ENCODE data around the gene HDLBP.

HDLBP gene

GRCh38 chr2:241248897-241249296 is 66.6 kb downstream of the HDLBP start:
- DNase-seq = no peak

GRCh38 chr2:241248289-241248688 is 67.2 kb downstream of the HDLBP start:
- no peak for DNase-seq

- DNase-seq = no peak
Measured at GRCh38 chr2:241244368-241244767, 71.1 kb downstream of the HDLBP start.

GRCh38 chr2:241242306-241242705 is 73.2 kb downstream of the HDLBP start:
- DNase-seq = no peak

GRCh38 chr2:241241669-241242068 is 73.8 kb downstream of the HDLBP start:
- DNase-seq = no peak

- DNase-seq = no peak
Measured at GRCh38 chr2:241240320-241241004, 75.0 kb downstream of the HDLBP start.

GRCh38 chr2:241239552-241240202 is 75.8 kb downstream of the HDLBP start:
- DNase-seq = no peak

GRCh38 chr2:241238693-241239198 is 76.7 kb downstream of the HDLBP start:
- no peak for DNase-seq

GRCh38 chr2:241237949-241238371 is 77.5 kb downstream of the HDLBP start:
- DNase-seq = no peak

- DNase-seq = no peak
Measured at GRCh38 chr2:241237047-241237446, 78.4 kb downstream of the HDLBP start.

GRCh38 chr2:241235859-241236593 is 79.4 kb downstream of the HDLBP start:
- no peak for DNase-seq

GRCh38 chr2:241234962-241235740 is 80.3 kb downstream of the HDLBP start:
- no peak for DNase-seq

- no peak for DNase-seq
Measured at GRCh38 chr2:241234066-241234790, 81.2 kb downstream of the HDLBP start.

GRCh38 chr2:241232736-241233575 is 82.5 kb downstream of the HDLBP start:
- DNase-seq = no peak

- DNase-seq = no peak
Measured at GRCh38 chr2:241230435-241230834, 85.0 kb downstream of the HDLBP start.

GRCh38 chr2:241229563-241230401 is 85.7 kb downstream of the HDLBP start:
- no peak for DNase-seq

GRCh38 chr2:241228860-241229516 is 86.5 kb downstream of the HDLBP start:
- no peak for DNase-seq

- DNase-seq = no peak
Measured at GRCh38 chr2:241228081-241228859, 87.2 kb downstream of the HDLBP start.

GRCh38 chr2:241227594-241227993 is 87.9 kb downstream of the HDLBP start:
- no peak for DNase-seq
